Right atrium auricular region (tissue), 2 donors: ENCODE measurements around the gene SRRM4. TPM values are rescaled to one million over a fixed set of nuclear protein-coding genes. Genes with fewer than 3 reads are reported as not detected.
A peak's percentile ranks its signal among the peaks of the same experiment; 100 is the strongest.

Experiments
- DNase-seq: peaks from one replicate; pipeline ENCODE4 v3.0.0-alpha.2; 2019; ENCODE audit warnings: low spot score
- H3K27ac ChIP-seq, 2 donors: fragments of 200-600 bp; sonication (generic); 1 replicate in 1 of 2; 2 replicates in 1 of 2; pipeline ENCODE4 v1.5.1; 2016 to 2019
- H3K27me3 ChIP-seq, 2 donors: fragments of 200-600 bp; sonication (generic); one replicate each; pipeline versions ENCODE4 v1.5.1 to v1.6.0; 2017 to 2019
- H3K36me3 ChIP-seq: fragments of 200-600 bp; sonication (generic); one replicate; pipeline ENCODE4 v1.5.1; 2016
- H3K4me1 ChIP-seq, 2 donors: fragments of 200-600 bp; sonication (generic); one replicate each; pipeline versions ENCODE4 v1.5.1 to v1.6.0; 2017 to 2019
- H3K4me3 ChIP-seq, 2 donors: fragments of 200-600 bp; sonication (generic); 1 replicate in 1 of 2; 2 replicates in 1 of 2; pipeline ENCODE4 v1.5.1; 2017 to 2019; ENCODE audit warnings: mild to moderate bottlenecking in 1 of 2, moderate library complexity in 1 of 2
- H3K9me3 ChIP-seq, 2 donors: fragments of 200-600 bp; sonication (generic); one replicate each; pipeline ENCODE4 v1.5.1; 2019
- total RNA-seq, 2 donors: library from RNA; depleted of rRNA; stranded (reverse); fragments of >200 nt; gene quantifications; one replicate each; pipeline ENCODE4 v1.1.0, GENCODE V29; 2016
- TF ChIP-seq, protein P1 (sequence below), 2 donors: fragments of 200-600 bp; sonication (generic); IDR thresholded peaks; one replicate each; pipeline ENCODE4 v1.5.1; 2019; ENCODE audit warnings: antibody characterized with exemption in 2 of 2

Gene SRRM4
- total RNA-seq, 2 donors from 2014 or later = 0.08 TPM; not detected in 1

DNA sequence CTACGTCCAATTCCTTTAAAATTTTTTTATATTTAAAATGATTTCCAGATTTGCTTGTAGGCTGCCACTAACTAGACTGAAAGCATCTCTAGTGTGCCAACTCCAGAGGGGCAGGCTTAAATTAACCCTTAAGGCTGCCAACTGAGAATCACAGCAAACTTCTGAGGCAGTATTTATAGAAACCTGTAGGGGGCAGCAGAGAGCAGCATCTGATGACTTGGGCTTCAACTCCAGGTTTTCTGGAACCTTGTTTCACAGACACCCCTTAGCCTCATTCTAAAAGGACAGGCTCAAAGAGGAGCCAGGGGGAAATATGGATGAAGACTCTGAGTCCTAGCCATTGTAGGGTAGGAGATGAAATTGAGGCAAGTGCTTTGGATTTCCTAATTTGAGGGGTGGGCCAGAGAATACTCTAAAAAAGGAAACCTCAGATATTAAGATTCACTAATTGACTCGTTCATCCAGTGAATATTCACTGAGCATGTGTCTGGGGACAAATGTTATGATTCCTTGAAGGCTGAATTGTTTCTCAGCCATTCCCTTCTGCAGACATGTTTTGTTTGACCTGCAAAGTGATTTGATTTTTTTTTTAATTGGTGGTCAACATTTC is 134.1 kb downstream of the SRRM4 start:
- H3K4me1 ChIP-seq = no peaks in the 10 kb centered on the region

DNA sequence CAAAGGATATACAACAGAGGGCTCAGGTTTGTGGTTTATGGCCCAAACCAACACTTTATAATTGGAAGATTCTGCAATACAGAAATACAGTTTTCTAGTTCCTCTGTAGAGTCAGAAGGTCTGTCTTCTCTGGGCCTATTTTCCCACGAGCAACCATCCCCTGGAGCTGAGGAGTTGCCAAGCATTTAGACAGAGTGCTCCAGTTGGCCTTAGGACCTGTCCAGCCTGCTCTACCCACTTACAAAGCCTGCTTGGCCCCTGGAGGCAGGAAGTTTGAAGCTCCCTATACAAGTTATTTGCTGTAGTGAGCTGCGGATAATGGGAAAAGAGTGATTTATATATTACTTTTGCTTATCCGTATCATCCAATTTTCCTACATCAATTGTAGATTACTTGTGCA is 136.6 kb downstream of the SRRM4 start:
- no peak overlapping the region for H3K4me3 ChIP-seq
- TF ChIP-seq, protein P1, sequence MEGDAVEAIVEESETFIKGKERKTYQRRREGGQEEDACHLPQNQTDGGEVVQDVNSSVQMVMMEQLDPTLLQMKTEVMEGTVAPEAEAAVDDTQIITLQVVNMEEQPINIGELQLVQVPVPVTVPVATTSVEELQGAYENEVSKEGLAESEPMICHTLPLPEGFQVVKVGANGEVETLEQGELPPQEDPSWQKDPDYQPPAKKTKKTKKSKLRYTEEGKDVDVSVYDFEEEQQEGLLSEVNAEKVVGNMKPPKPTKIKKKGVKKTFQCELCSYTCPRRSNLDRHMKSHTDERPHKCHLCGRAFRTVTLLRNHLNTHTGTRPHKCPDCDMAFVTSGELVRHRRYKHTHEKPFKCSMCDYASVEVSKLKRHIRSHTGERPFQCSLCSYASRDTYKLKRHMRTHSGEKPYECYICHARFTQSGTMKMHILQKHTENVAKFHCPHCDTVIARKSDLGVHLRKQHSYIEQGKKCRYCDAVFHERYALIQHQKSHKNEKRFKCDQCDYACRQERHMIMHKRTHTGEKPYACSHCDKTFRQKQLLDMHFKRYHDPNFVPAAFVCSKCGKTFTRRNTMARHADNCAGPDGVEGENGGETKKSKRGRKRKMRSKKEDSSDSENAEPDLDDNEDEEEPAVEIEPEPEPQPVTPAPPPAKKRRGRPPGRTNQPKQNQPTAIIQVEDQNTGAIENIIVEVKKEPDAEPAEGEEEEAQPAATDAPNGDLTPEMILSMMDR (IDR thresholded peaks at IDR 0.05) = no peak
- DNase-seq = no peak
- H3K36me3 ChIP-seq = no peaks in the 10 kb centered on the region
- H3K4me1 ChIP-seq = no peaks in the 10 kb centered on the region
- no peaks in the 10 kb centered on the region for H3K27me3 ChIP-seq
- H3K9me3 ChIP-seq = no peaks in the 10 kb centered on the region
- no peak overlapping the region for H3K27ac ChIP-seq

More for the DNA sequence above, 134.1 kb downstream of the SRRM4 start:
- Histone ChIP-seq H3K4me3 (no peak overlapping the region), H3K9me3 (no peaks in the 10 kb centered on the region), H3K27me3 (no peaks in the 10 kb centered on the region), H3K36me3 (no peaks in the 10 kb centered on the region), H3K27ac (no peak overlapping the region)
- TF ChIP-seq, protein P1 (IDR thresholded peaks at IDR 0.05) = peak; percentile 93 to 95
- DNase-seq = no peak

DNA sequence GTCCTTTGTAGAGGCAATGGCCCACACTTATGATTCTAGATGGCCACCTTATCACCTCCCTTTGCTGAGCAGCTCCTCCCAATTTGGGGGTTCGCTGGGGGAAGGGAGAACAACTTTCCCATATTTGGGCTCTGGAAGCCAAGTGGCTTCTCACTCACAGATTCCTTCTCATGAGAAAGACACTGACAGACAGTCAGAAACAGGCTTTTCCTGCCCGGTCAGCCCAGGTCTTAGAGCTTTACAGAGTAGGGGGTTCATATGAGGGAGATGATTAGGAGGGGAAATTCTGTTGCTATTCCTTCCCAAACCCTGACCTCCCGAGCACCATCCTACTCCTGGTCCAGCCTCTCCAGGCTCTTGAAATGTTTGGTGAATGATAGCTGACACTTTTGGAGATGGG is 137.3 kb downstream of the SRRM4 start:
- no peak overlapping the region for H3K4me3 ChIP-seq
- no peak overlapping the region for H3K27ac ChIP-seq
- no peaks in the 10 kb centered on the region for H3K9me3 ChIP-seq
- TF ChIP-seq, protein P1 (IDR thresholded peaks at IDR 0.05) = no peak
- no peaks in the 10 kb centered on the region for H3K4me1 ChIP-seq
- H3K27me3 ChIP-seq = no peaks in the 10 kb centered on the region
- H3K36me3 ChIP-seq = no peaks in the 10 kb centered on the region
- DNase-seq = no peak

DNA sequence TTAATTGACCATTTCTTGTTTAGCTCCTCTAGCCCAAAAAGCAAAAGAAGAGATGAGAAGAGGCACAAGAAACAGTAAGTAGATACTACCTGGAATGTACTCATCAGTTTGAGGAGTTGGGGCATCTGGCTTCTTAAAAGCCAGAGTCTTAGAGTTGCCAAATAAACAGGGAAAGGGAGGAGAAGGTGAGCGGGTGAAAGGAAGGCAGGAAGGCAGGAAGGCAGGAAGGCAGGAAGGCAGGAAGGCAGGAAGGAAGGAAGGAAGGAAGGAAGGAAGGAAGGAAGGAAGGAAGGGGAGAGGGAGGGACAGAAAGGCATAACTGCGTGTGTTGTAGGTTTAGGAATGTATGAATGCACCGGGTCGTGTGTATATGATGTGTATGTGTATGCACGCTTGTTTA is 140.7 kb downstream of the SRRM4 start:
- Histone ChIP-seq H3K9me3 (no peaks in the 10 kb centered on the region), H3K36me3 (no peaks in the 10 kb centered on the region), H3K27ac (no peak overlapping the region), H3K27me3 (no peaks in the 10 kb centered on the region), H3K4me1 (no peaks in the 10 kb centered on the region), H3K4me3 (no peak overlapping the region)
- TF ChIP-seq, protein P1 (IDR thresholded peaks at IDR 0.05) = no peak
- no peak for DNase-seq

DNA sequence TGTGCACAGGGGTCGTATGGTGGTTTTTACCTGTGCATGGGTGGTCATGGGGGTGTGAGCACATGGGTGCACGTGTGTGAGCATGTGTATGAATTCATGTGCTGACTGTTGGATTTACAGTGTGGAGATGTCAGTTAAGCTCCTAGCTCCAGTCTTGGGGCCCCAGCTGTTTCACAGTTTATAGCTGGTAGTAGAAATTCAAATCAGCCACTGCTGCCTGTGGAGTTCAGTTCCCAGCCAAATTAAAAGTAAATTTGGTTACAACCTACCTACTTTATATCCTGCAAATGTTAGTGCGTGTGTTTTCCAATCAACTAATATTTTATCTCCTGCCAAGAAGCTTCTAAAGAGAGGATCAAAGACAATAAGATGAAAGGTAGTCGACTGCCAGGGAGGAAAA is 141.4 kb downstream of the SRRM4 start:
- Histone ChIP-seq H3K9me3 (no peaks in the 10 kb centered on the region), H3K4me1 (no peaks in the 10 kb centered on the region), H3K36me3 (no peaks in the 10 kb centered on the region), H3K27me3 (no peaks in the 10 kb centered on the region), H3K4me3 (no peak overlapping the region), H3K27ac (no peak overlapping the region)
- no peak for DNase-seq
- TF ChIP-seq, protein P1 (IDR thresholded peaks at IDR 0.05) = no peak

DNA sequence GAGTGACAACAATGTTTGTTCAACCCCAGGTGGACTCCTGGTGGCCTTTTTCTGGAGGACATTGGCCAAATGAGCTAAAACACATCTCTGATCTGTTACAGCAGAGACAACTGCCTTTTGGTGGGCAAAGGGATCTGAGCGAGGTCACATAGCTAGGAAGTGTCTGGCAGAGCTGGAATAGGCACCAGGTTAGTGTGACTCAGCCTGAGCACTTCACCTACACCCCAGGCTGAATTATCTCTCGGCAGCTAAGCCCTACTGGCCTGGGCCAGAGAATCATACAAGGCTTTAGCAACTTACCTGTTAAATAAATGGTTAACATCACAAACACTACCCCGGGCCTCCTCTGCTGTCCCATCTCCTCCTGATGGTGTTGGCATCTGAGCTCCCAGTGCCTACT is 147.2 kb downstream of the SRRM4 start:
- H3K9me3 ChIP-seq = peaks cover 0 to 22% of the 10 kb centered on the region in 2 donors
- TF ChIP-seq, protein P1 (IDR thresholded peaks at IDR 0.05) = no peak
- no peak overlapping the region for H3K4me3 ChIP-seq
- DNase-seq = no peak
- H3K36me3 ChIP-seq = no peaks in the 10 kb centered on the region
- no peaks in the 10 kb centered on the region for H3K27me3 ChIP-seq
- H3K27ac ChIP-seq = no peak overlapping the region
- H3K4me1 ChIP-seq = no peaks in the 10 kb centered on the region
